HG03045 (cell line): ENCODE data around the gene VAC14.

Experiments used
- ATAC-seq: cut with Tn5 transposase; IDR thresholded peaks from one replicate; pipeline ENCODE4 v1.9.1; 2021; ENCODE audit warnings: mild to moderate bottlenecking, moderate library complexity; ENCODE audit not compliant: unreplicated experiment

VAC14 gene

GRCh38 chr16:70694088-70694867 is 106.7 kb downstream of the VAC14 start:
- ATAC-seq: no peak

- no peak for ATAC-seq
Measured at GRCh38 chr16:70692873-70693671, 107.9 kb downstream of the VAC14 start.

GRCh38 chr16:70692130-70692872 is 108.7 kb downstream of the VAC14 start:
- no peak for ATAC-seq

GRCh38 chr16:70691223-70692129 is 109.5 kb downstream of the VAC14 start:
- no peak for ATAC-seq

GRCh38 chr16:70689970-70690891 is 110.7 kb downstream of the VAC14 start:
- ATAC-seq: no peak

- ATAC-seq: no peak
Measured at GRCh38 chr16:70689035-70689969, 111.7 kb downstream of the VAC14 start.

GRCh38 chr16:70688246-70688742 is 112.7 kb downstream of the VAC14 start:
- no peak for ATAC-seq

- ATAC-seq: no peak
Measured at GRCh38 chr16:70687671-70688245, 113.2 kb downstream of the VAC14 start.

GRCh38 chr16:70687102-70687511 is 113.9 kb downstream of the VAC14 start:
- ATAC-seq: no peak

GRCh38 chr16:70686376-70687101 is 114.4 kb downstream of the VAC14 start:
- no peak for ATAC-seq

GRCh38 chr16:70685938-70686375 is 115.0 kb downstream of the VAC14 start, which contains the start of gene MTSS2:
MTSS2 (minus strand) TSS chr16:70686053; CDS start chr16:70685791, 262 bp downstream.
- ATAC-seq: no peak

GRCh38 chr16:70685061-70685937 is 115.7 kb downstream of the VAC14 start:
- ATAC-seq: no peak

GRCh38 chr16:70684146-70685060 is 116.6 kb downstream of the VAC14 start:
- no peak for ATAC-seq

GRCh38 chr16:70683146-70683944 is 117.6 kb downstream of the VAC14 start:
- ATAC-seq: no peak
